IPS-15b (cell line): ENCODE measurements around the gene TMEM163.
A peak's percentile ranks its signal among the peaks of the same experiment; 100 is the strongest.
"Not testable (repeated sequence)": the region's sequence is repeated elsewhere in the genome, so short reads cannot be mapped to it uniquely, and the experiment has no call there.

Experiments used
- H3K27me3 ChIP-seq: one replicate; pipeline ENCODE4 v1.6.1; 2013; ENCODE audit warnings: low read length; ENCODE audit not compliant: control insufficient read depth, insufficient read depth
- H3K36me3 ChIP-seq: one replicate; pipeline ENCODE4 v1.6.1; 2013; ENCODE audit warnings: low read length; ENCODE audit not compliant: control insufficient read depth, insufficient read depth
- H3K4me1 ChIP-seq: one replicate; pipeline ENCODE4 v1.6.1; 2013; ENCODE audit warnings: mild to moderate bottlenecking, low read length; ENCODE audit not compliant: control insufficient read depth, insufficient read depth
- H3K4me3 ChIP-seq: one replicate; pipeline ENCODE4 v1.5.1; 2013; ENCODE audit warnings: low read depth, low read length
- H3K9ac ChIP-seq: one replicate; pipeline ENCODE4 v1.6.1; 2013; ENCODE audit warnings: low read depth, mild to moderate bottlenecking, low read length
- H3K9me3 ChIP-seq: one replicate; pipeline ENCODE4 v1.6.1; 2013; ENCODE audit warnings: mild to moderate bottlenecking, low read length; ENCODE audit not compliant: control insufficient read depth, insufficient read depth

Gene TMEM163

DNA sequence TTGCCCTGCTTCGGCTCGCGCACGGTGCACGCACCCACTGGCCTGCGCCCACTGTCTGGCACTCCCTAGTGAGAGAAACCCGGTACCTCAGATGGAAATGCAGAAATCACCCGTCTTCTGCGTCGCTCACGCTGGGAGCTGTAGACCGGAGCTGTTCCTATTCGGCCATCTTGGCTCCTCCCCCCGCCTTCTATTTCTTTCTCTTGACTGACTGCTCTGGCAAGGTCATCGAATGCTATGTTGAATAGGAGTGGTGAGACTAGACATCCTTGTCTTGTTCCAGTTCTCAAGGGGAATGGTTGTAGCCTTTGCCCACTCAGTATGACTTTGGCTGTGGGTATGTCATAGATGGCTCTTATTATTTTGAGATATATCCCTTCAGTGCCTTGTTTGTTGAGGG, 62.4 kb downstream of the TMEM163 start:
- H3K9ac ChIP-seq, H3K4me1 ChIP-seq, H3K9me3 ChIP-seq, H3K27me3 ChIP-seq, H3K36me3 ChIP-seq: not testable (repeated sequence)
- H3K4me3 ChIP-seq, result peak overlapping the region; percentile 32

DNA sequence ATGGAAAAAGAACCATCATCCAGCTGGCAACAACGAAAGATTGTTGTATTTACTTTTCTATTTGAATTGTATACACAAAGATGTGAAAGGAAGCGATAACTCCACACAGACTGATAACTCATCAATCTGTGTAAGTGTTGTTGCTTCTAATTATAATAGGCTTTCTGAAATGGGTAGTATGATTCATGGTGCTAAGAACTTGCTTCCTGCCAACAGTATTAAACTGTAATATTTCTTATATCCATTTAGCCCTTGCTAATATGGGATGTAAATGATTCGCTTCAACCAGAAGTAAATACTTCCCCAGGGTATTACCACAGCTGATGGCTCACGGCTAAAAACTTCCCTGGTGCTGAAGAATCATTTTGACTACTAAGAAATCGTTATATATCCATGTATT, 70.2 kb downstream of the TMEM163 start:
- H3K9me3 ChIP-seq, result no peaks in the 10 kb centered on the region
- no peak overlapping the region for H3K9ac ChIP-seq
- no peak overlapping the region for H3K4me3 ChIP-seq
- no peaks in the 10 kb centered on the region for H3K36me3 ChIP-seq
- no peaks in the 10 kb centered on the region for H3K4me1 ChIP-seq
- no peaks in the 10 kb centered on the region for H3K27me3 ChIP-seq

DNA sequence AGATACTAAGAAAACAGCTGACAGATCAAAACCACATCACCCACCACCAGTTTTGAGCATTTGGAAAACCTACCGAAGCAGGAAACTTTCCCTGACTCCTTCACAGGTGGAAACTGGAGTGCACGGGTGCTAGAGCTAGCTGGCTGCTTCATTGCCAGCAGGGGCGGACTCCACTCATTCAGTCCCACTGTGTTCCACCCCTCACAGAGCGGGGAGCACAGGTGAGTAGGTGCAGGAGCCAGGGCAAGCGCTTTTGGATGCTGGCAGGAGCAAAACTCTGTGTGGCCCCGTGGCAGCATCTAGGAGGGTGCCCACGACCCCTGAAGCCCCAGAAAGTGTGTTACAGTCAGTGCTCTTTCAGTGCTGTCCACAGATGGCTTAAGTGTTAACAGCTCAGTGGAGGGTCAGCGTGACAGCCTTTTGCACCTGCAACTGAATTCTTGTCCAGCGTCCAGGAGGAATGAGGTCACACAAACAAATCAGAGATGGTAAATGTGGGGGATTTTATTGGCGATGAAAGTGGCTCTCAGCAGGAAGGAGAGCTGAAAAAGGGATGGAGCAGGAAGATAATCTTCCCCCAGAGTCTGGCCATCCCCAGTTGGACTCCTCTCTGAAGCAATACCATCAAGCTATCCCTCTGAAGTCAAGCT, 71.1 kb downstream of the TMEM163 start:
- Histone ChIP-seq H3K9me3 (no peaks in the 10 kb centered on the region), H3K4me3 (no peak overlapping the region), H3K27me3 (no peaks in the 10 kb centered on the region), H3K4me1 (no peaks in the 10 kb centered on the region), H3K36me3 (no peaks in the 10 kb centered on the region), H3K9ac (no peak overlapping the region)

DNA sequence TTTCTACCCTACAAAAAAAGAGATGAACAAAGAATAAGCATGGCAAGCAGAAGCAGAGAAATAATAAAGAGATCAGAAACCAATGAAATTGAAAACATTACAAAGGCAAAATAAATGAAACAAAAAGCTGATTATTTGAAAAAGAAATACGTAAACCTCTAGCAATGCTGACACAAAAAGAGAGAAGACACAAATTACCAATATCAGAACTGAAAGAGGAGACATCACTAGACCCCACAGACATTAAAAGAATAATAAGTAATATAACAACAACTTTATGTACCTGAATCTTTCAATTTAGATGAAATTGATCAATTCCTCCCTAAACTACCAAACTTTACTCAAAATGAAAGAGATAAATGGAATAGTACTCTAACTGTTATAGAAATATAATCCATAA, 75.9 kb downstream of the TMEM163 start:
- no peak overlapping the region for H3K9ac ChIP-seq
- H3K36me3 ChIP-seq, result no peaks in the 10 kb centered on the region
- no peak overlapping the region for H3K4me3 ChIP-seq
- H3K27me3 ChIP-seq, result no peaks in the 10 kb centered on the region
- H3K9me3 ChIP-seq, result no peaks in the 10 kb centered on the region
- H3K4me1 ChIP-seq, result no peaks in the 10 kb centered on the region

DNA sequence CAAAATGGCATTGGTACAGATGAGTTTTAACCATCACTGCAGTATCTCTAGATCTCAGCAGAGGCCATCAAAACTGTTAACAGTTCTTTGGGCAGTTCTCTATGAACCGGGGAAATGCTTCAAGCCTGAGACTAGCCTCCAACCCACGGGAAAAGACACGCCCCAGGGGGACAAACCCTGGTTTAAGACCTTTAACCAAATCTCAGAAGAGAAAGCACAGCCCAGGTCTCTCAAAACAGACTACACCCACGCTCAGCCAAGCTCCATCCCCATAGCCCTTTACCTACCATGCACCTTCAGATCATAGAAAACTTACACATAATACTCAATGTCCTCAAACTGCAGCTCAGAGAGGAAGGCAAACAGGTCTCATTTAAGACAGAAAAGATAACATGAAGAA, 78.3 kb downstream of the TMEM163 start:
- no peaks in the 10 kb centered on the region for H3K4me1 ChIP-seq
- H3K9ac ChIP-seq, result no peak overlapping the region
- H3K4me3 ChIP-seq, result no peak overlapping the region
- H3K36me3 ChIP-seq, result no peaks in the 10 kb centered on the region
- no peaks in the 10 kb centered on the region for H3K27me3 ChIP-seq
- no peaks in the 10 kb centered on the region for H3K9me3 ChIP-seq

DNA sequence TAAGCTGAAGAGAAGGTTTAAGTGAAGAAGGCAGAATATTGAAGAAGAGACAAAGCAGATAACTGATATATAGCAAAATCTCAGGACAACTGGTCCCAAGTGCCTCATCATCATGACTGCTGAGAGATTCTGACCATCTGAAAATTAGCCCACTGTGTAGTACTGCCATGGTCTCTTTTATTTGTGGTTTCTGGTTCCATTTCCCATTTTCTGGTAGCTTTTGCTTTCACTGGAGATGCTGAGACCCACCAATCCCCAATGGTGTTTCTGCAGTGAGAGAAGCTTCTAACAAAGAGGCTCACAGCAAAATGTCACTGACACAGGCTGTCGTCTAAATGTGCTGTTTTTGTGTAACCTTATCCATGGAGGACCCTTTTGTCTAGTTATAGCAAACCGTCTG, 79.5 kb downstream of the TMEM163 start:
- Histone ChIP-seq H3K4me1 (no peaks in the 10 kb centered on the region), H3K4me3 (no peak overlapping the region), H3K27me3 (no peaks in the 10 kb centered on the region), H3K9me3 (no peaks in the 10 kb centered on the region), H3K9ac (no peak overlapping the region), H3K36me3 (no peaks in the 10 kb centered on the region)

DNA sequence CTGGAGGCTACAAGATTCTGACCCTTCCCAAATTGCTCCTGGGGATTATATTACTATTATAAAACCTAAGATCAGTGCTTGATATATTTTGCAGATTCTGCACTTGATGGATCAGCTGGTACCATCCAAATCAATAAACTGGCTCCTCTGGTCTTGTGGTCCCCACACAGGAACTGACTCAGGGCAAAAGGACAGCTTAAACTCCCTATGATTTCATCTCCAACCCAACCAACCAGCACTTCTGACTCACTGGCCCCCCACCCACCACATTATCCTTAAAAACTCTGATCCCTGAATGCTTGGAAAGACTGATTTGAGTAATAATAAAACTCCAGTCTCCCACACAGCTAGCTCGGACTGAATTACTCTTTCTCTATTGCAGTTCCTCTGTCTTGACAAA, 82.1 kb downstream of the TMEM163 start:
- no peaks in the 10 kb centered on the region for H3K9me3 ChIP-seq
- H3K9ac ChIP-seq, result no peak overlapping the region
- no peaks in the 10 kb centered on the region for H3K27me3 ChIP-seq
- H3K4me1 ChIP-seq, result no peaks in the 10 kb centered on the region
- H3K36me3 ChIP-seq, result no peaks in the 10 kb centered on the region
- no peak overlapping the region for H3K4me3 ChIP-seq

DNA sequence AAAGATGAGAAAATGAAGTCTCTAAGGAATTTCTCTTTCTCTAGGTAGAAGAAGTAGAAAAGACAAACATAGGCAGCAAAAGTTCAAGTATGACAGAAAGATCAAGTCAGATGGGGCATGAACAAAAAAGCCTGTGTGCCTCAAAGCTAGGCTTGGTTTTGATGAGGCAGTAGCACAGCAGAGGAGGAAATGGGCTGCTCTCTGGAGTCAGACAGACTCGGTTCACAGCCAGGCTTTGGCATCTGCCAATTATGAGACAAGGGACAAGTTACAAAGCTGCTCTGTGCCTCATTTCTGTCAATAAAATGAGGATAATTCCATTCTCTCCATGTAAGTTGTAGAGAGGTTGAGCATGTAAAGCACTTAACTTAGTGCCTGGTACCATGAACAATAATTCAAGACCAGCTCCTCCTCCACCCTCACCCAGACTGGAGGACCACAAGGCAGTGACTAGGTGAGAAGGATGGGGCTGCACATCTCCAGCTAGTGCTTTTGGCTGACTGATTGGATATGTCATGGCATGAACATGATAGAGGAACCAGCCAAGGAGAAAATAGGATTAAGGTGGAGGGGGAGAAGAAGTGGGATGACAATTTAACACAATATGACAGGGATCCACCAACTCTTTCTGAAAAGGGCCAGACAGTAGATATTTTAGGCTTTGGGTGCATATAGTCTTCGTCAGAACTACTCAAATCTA, 84.6 kb downstream of the TMEM163 start:
- Histone ChIP-seq H3K9ac (no peak overlapping the region), H3K4me1 (no peaks in the 10 kb centered on the region), H3K4me3 (no peak overlapping the region), H3K9me3 (no peaks in the 10 kb centered on the region), H3K36me3 (no peaks in the 10 kb centered on the region), H3K27me3 (no peaks in the 10 kb centered on the region)

DNA sequence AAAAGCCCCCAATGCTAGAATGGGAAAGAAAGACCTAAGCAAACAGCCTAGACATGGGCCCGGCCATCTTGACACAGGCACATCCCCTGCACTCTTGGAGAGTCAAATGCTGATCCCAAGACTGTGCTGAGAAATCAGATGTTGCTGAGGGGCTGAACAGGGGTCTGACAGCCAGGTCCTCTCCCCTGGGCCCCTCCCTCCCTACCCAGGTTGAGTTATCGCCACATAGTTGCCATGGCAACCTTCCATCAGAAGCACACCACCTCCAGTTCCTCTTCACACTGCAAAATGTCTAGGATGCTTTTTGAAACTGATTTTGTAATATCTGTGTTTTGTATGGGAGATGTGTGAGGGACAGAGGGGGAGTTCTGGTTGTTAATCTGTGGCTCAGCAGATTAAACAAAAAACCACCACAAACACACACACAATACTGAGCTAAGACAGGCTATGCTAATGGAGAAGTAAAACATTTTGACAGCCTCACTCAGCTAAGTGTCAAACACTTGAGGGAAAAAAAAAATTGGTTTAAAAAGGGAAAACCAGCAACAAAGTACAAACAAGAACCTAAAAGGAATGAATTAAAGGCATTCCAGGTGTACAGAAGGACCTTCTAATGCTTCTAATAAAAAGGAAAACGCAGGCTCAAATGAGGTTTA, 88.2 kb downstream of the TMEM163 start:
- no peak overlapping the region for H3K4me3 ChIP-seq
- no peak overlapping the region for H3K9ac ChIP-seq
- no peaks in the 10 kb centered on the region for H3K27me3 ChIP-seq
- no peaks in the 10 kb centered on the region for H3K36me3 ChIP-seq
- H3K4me1 ChIP-seq, result no peaks in the 10 kb centered on the region
- H3K9me3 ChIP-seq, result no peaks in the 10 kb centered on the region

DNA sequence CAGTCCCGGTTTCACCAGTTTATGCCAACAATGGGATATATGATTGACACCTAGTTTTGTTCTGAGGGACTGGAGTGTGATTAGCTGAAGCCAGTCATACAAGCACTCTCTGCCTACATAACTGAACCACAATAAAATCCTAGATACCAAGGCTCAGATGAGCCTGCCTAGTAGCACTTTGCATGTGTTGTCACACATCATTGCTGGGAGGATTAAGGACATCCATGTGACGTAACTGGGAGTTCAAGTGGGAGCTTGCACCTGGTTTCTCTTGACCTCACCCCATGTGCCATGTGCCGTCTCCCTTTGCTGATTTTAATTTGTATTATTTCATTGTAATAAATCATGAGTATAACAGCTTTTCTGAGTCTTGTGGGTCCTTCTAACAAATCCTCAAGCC, 90.3 kb downstream of the TMEM163 start:
- Histone ChIP-seq H3K27me3 (no peaks in the 10 kb centered on the region), H3K4me1 (no peaks in the 10 kb centered on the region)

DNA sequence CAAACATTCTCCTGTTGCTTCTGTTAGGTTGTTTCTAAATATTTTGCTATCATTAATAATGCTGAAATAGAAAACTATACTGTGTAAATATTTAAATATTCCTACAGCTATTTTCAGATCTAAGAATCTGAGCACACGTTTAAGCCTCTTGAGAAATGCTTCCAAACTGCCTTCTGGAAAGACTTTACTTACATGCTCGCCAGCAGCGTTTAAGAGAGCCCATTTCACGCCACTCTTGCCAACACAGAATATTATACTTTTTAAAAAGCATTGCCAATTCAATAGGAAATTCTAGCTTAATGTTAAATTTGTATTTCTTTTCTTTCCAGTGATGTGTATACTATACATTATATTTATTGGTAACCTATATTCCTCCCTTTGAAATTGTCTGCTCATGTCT, 92.0 kb downstream of the TMEM163 start:
- H3K27me3 ChIP-seq, result no peaks in the 10 kb centered on the region
- H3K4me1 ChIP-seq, result no peaks in the 10 kb centered on the region
- H3K9ac ChIP-seq, result no peak overlapping the region
- H3K4me3 ChIP-seq, result no peak overlapping the region
- H3K9me3 ChIP-seq, result no peaks in the 10 kb centered on the region
- H3K36me3 ChIP-seq, result no peaks in the 10 kb centered on the region

More for the DNA sequence above, 90.3 kb downstream of the TMEM163 start:
- Histone ChIP-seq H3K9ac (no peak overlapping the region), H3K36me3 (no peaks in the 10 kb centered on the region), H3K4me3 (no peak overlapping the region), H3K9me3 (no peaks in the 10 kb centered on the region)

DNA sequence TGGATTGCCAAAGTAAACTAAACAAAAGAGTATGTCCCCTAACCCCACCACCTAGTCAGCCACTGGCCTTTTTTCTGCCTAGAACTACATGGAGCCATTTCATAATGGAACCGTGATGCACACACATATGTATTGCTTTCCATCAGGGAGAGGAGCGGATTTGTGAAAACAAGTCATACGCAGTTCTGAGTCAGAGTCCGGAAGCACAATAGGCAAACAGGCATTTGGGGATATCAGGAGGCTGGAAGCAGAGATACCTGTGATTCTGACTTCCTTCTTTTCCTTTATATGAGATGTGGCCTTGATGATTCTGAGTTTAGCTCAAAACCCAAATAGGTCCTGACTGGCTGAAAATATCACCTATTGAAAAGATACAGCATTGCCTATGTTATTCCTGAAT, 93.5 kb downstream of the TMEM163 start:
- no peak overlapping the region for H3K9ac ChIP-seq
- no peaks in the 10 kb centered on the region for H3K36me3 ChIP-seq
- H3K9me3 ChIP-seq, result no peaks in the 10 kb centered on the region
- H3K4me1 ChIP-seq, result no peaks in the 10 kb centered on the region
- H3K27me3 ChIP-seq, result no peaks in the 10 kb centered on the region
- no peak overlapping the region for H3K4me3 ChIP-seq
